ENCODE results near the gene RBM34. TPM values are rescaled to one million over a fixed set of nuclear protein-coding genes. Genes with fewer than 3 reads are reported as not detected.

Gene RBM34
- total RNA-seq, 1 experiment from 2014 or later, result 104 TPM

- intact Hi-C loops (cut with micrococcal nuclease; ENCODE audit: unreplicated experiment) (no loop called here), in situ Hi-C loops (cut with HindIII; ENCODE audit: low pct_unique_long_range_greater_than_20kb, low sequenced_read_pairs) (no loop called here)
- H3K4me1 ChIP-seq (ENCODE audit: control insufficient read depth, insufficient read depth, low read length), result peaks cover 12% of the 10 kb centered on the region
- no TSS peak for BruUV-seq (replicated peaks)
- peak overlapping the region; percentile 97 for H3K27ac ChIP-seq (ENCODE audit: low read length)
- CTCF ChIA-PET, result interaction anchor here (0.6 kb wide), 1 partner anchor 499 kb away, joined by 7 read pairs; no protein-coding TSS in a partner anchor
- no peak for TF ChIP-seq CTCF (IDR thresholded peaks at IDR 0.05)
- peak; percentile 36; the same call in 1 of the 2 replicates for TF ChIP-seq POLR2AphosphoS5 (IDR thresholded peaks at IDR 0.05; ENCODE audit: low read depth, low read length)
- TF ChIP-seq SIN3A (IDR thresholded peaks at IDR 0.05; ENCODE audit: borderline replicate concordance, insufficient read depth, low read depth, low read length), result no peak
- H3K9me3 ChIP-seq (ENCODE audit: control insufficient read depth, insufficient read depth, low read depth, low read length), result no peaks in the 10 kb centered on the region
- no peaks in the 10 kb centered on the region for H3K27me3 ChIP-seq (ENCODE audit: control insufficient read depth, insufficient read depth, low read length)
- no peak overlapping the region for H3K4me3 ChIP-seq (ENCODE audit: low read depth in 2 of 2, low read length in 2 of 2)
- POLR2A ChIA-PET, result interaction anchor here (0.7 kb wide), 1 partner anchor 26 kb away, joined by 3 read pairs; no protein-coding TSS in a partner anchor
- ATAC-seq (no peak), DNase-seq (ENCODE audit: low read depth, low spot score) (no peak)
- H3K36me3 ChIP-seq (ENCODE audit: control insufficient read depth, insufficient read depth, low read length), result peaks cover 18% of the 10 kb centered on the region
Measured at GRCh38 chr1:235129774-235130570, 31.1 kb downstream of the RBM34 start.

- peak within 1 kb of the TSS; percentile 95 to 97 for H3K4me3 ChIP-seq (ENCODE audit: low read depth in 2 of 2, low read length in 2 of 2)
- DNase-seq (ENCODE audit: low read depth, low spot score) (peak; percentile 94), ATAC-seq (peak; percentile 96)
- ChIA-PET POLR2A (interaction anchor here (0.5 to 0.6 kb wide), 3 partner anchors 10 to 224 kb away, joined by 3 to 10 read pairs (median 4); no protein-coding TSS in a partner anchor), CTCF (no interaction called here)
- H3K4me1 ChIP-seq (ENCODE audit: control insufficient read depth, insufficient read depth, low read length), result peaks cover 12% of the 10 kb centered on the region
- H3K36me3 ChIP-seq (ENCODE audit: control insufficient read depth, insufficient read depth, low read length), result peaks cover 20% of the 10 kb centered on the region
- no TSS peak for BruUV-seq (replicated peaks)
- peak within 1 kb of the TSS; percentile 97 for H3K27ac ChIP-seq (ENCODE audit: low read length)
- H3K9me3 ChIP-seq (ENCODE audit: control insufficient read depth, insufficient read depth, low read depth, low read length), result no peaks in the 10 kb centered on the region
- no peaks in the 10 kb centered on the region for H3K27me3 ChIP-seq (ENCODE audit: control insufficient read depth, insufficient read depth, low read length)
- TF ChIP-seq CTCF (IDR thresholded peaks at IDR 0.05) (no peak), POLR2AphosphoS5 (IDR thresholded peaks at IDR 0.05; ENCODE audit: low read depth, low read length) (peak; percentile 94), TCF7L2 (IDR thresholded peaks at IDR 0.05; ENCODE audit: low read depth, low read length) (peak; percentile 94), REST (IDR thresholded peaks at IDR 0.05; ENCODE audit: insufficient read depth in 1 of 2, low read depth in 2 of 2, low read length in 1 of 2) (0 out of 4 replicates have a peak, but pooled peaks of 1 of the 2 experiments have one; percentile 19), SIN3A (IDR thresholded peaks at IDR 0.05; ENCODE audit: borderline replicate concordance, insufficient read depth, low read depth, low read length) (peak; percentile 86; the same call in 1 of the 2 replicates)
- in situ Hi-C loops (cut with HindIII; ENCODE audit: low pct_unique_long_range_greater_than_20kb, low sequenced_read_pairs), result no loop called here
- intact Hi-C loops (cut with micrococcal nuclease; ENCODE audit: unreplicated experiment), result no loop called here
Measured at GRCh38 chr1:235128456-235129328, 32.4 kb downstream of the RBM34 start, which contains the start of gene TOMM20. TOMM20 (minus strand) TSS chr1:235128837; CDS start chr1:235128715, 122 bp downstream.

Measured in Panc1 (cell line).